Transverse colon (tissue), 4 donors: ENCODE measurements around the gene TMEM163. TPM values are rescaled to one million over a fixed set of nuclear protein-coding genes. Genes with fewer than 3 reads are reported as not detected.

ENCODE experiments used
- DNase-seq: peaks from one replicate; pipeline ENCODE4 v3.0.0-alpha.2; 2019
- H3K27ac ChIP-seq, 4 donors: fragments of 200-600 bp; sonication (generic); 2 replicates each; pipeline ENCODE4 v1.5.1; 2016 to 2018; ENCODE audit warnings: inconsistent platforms in 4 of 4
- H3K27me3 ChIP-seq: fragments of 200-600 bp; sonication (generic); 2 replicates; pipeline ENCODE4 v1.5.1; 2017; ENCODE audit warnings: inconsistent platforms
- H3K36me3 ChIP-seq, 4 donors: fragments of 200-600 bp; sonication (generic); 2 replicates each; pipeline ENCODE4 v1.5.1; 2017 to 2019; ENCODE audit warnings: inconsistent platforms in 4 of 4
- H3K4me1 ChIP-seq, 4 donors: fragments of 200-600 bp; sonication (generic); 2 replicates each; pipeline ENCODE4 v1.5.1; 2017 to 2020; ENCODE audit warnings: inconsistent platforms in 4 of 4
- H3K4me3 ChIP-seq, 4 donors: fragments of 200-600 bp; sonication (generic); 1 replicate in 1 of 4; 2 replicates in 3 of 4; pipeline versions ENCODE4 v1.5.1 to v1.6.1; 2017 to 2019; ENCODE audit warnings: inconsistent platforms in 4 of 4
- H3K9me3 ChIP-seq, 2 donors: fragments of 200-600 bp; sonication (generic); 2 replicates each; pipeline ENCODE4 v1.5.1; 2017 to 2019; ENCODE audit warnings: inconsistent platforms in 2 of 2
- EP300 ChIP-seq: sonication (generic); formaldehyde crosslinking; IDR thresholded peaks from one replicate; pipeline ENCODE4 v1.6.1; 2017; ENCODE audit warnings: antibody characterized with exemption, low read depth
- POLR2A ChIP-seq: fragments of 450-650 bp; IDR thresholded peaks from one replicate; pipeline ENCODE4 v1.6.1; 2016; ENCODE audit warnings: antibody characterized with exemption, mild to moderate bottlenecking, moderate library complexity
- POLR2AphosphoS5 ChIP-seq, 3 donors: sonication (generic); formaldehyde crosslinking; IDR thresholded peaks; one replicate each; pipeline ENCODE4 v1.6.1; 2016; ENCODE audit warnings: antibody characterized with exemption in 3 of 3
- WGBS, 2 donors: methylation state at CpG; one replicate each; pipeline ENCODE4 v1.1.5; 2018; ENCODE audit warnings: low coverage in 1 of 2; 5-methylcytosine and 5-hydroxymethylcytosine counted together
- in situ Hi-C, 4 donors: fragments of 200-750 bp; cut with MboI; loops; one replicate each; pipeline versions ENCODE4 v1.15.0 to v1.15.1; 2017; ENCODE audit warnings: low sequenced_read_pairs in 3 of 4, low pct_ligation_motif_present in 1 of 4, low pct_unique_long_range_greater_than_20kb in 1 of 4
- intact Hi-C: fragments of 100-400 bp; cut with DNase I; formaldehyde crosslinking; loops from one replicate; pipeline ENCODE4 v1.15.1; 2023; ENCODE audit warnings: low total_unique reads
- total RNA-seq, 4 donors: library from RNA; depleted of rRNA; stranded (reverse); fragments of >200 nt; gene quantifications; one replicate each; pipeline ENCODE4 v1.1.0, GENCODE V29; 2016
- TF ChIP-seq, protein P1 (sequence below), 5 experiments: fragments of 200-600 bp in 3 of 5; fragments of 450-650 bp in 2 of 5; sonication (generic) in 3 of 5; IDR thresholded peaks; 1 replicate in 2 of 5; 2 replicates in 3 of 5; pipeline ENCODE4 v1.5.1; 2016 to 2017; ENCODE audit warnings: antibody characterized with exemption in 5 of 5, inconsistent platforms in 3 of 5, mild to moderate bottlenecking in 2 of 5, moderate library complexity in 1 of 5

Gene TMEM163
- total RNA-seq, 4 donors from 2014 or later = 0.48 TPM; not detected in 3

DNA sequence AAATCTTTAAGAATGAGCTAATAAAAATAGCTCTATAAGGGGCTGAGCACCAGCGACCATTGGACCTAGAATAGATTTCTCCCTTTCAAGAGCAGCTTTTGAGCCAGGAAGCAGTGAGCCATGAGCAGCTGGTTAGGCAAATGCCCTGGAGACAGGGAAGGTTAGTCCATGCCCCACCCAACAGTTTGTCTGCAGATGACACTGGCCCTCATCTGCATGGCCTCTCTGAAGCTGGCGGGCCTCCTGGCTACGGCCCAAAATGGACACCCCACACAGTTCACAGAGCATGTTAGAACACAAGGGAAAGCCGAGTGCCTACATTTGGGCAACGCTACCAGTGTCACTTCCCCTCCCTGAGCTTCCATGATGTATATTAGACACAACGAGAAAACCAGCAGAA, 263.9 kb downstream of the TMEM163 start:
- Histone ChIP-seq H3K27me3 (no peaks in the 10 kb centered on the region), H3K27ac (no peak overlapping the region), H3K36me3 (no peaks in the 10 kb centered on the region), H3K4me1 (no peaks in the 10 kb centered on the region), H3K4me3 (no peak overlapping the region), H3K9me3 (no peaks in the 10 kb centered on the region)
- TF ChIP-seq POLR2A (no peak), EP300 (no peak), POLR2AphosphoS5 (IDR thresholded peaks at IDR 0.05) (no peak)
- TF ChIP-seq, protein P1, sequence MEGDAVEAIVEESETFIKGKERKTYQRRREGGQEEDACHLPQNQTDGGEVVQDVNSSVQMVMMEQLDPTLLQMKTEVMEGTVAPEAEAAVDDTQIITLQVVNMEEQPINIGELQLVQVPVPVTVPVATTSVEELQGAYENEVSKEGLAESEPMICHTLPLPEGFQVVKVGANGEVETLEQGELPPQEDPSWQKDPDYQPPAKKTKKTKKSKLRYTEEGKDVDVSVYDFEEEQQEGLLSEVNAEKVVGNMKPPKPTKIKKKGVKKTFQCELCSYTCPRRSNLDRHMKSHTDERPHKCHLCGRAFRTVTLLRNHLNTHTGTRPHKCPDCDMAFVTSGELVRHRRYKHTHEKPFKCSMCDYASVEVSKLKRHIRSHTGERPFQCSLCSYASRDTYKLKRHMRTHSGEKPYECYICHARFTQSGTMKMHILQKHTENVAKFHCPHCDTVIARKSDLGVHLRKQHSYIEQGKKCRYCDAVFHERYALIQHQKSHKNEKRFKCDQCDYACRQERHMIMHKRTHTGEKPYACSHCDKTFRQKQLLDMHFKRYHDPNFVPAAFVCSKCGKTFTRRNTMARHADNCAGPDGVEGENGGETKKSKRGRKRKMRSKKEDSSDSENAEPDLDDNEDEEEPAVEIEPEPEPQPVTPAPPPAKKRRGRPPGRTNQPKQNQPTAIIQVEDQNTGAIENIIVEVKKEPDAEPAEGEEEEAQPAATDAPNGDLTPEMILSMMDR (IDR thresholded peaks at IDR 0.05) = no peak
- intact Hi-C loops = no loop called here
- WGBS, 2 donors = 76 to 97% methylated on average over 5 to 6 of the region's 6 CpGs
- in situ Hi-C loops = loop anchor here in 3 of 4 donors (25.0 kb wide), 1 partner anchor 432 kb away; no protein-coding TSS in a partner anchor
- no peak for DNase-seq

DNA sequence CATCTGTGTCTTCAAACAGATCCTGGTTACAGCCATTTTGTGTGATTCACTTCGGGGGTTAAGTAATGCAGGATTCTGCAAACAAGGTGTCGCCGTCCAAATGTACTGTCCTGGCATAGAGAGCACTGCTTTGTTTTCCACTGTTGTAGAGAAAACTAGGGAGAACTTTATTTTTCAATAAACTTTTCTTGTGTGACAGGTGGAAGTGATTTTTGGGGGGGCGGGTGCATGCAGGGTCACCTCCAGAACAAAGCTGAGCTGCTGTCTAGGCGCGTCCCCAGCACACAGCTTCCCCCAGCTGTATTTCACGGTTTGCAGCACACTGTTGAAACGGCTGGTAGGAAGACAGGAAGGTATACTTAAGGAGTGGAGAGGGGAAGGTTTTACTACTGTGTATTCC, 264.4 kb downstream of the TMEM163 start:
- H3K27me3 ChIP-seq = no peaks in the 10 kb centered on the region
- intact Hi-C loops (no loop called here), in situ Hi-C loops (loop anchor here in 3 of 4 donors (25.0 kb wide), 1 partner anchor 433 kb away; no protein-coding TSS in a partner anchor)
- no peak overlapping the region for H3K4me3 ChIP-seq
- H3K36me3 ChIP-seq = peaks cover 0 to under 1% (median 0%) of the 10 kb centered on the region in 4 donors
- no peak overlapping the region for H3K27ac ChIP-seq
- no peaks in the 10 kb centered on the region for H3K4me1 ChIP-seq
- DNase-seq = no peak
- 83 to 84% methylated on average over 5 to 8 of the region's 8 CpGs for WGBS, 2 donors
- TF ChIP-seq POLR2AphosphoS5 (IDR thresholded peaks at IDR 0.05) (no peak), POLR2A (no peak), EP300 (no peak)
- TF ChIP-seq, protein P1 (IDR thresholded peaks at IDR 0.05) = no peak
- H3K9me3 ChIP-seq = no peaks in the 10 kb centered on the region

DNA sequence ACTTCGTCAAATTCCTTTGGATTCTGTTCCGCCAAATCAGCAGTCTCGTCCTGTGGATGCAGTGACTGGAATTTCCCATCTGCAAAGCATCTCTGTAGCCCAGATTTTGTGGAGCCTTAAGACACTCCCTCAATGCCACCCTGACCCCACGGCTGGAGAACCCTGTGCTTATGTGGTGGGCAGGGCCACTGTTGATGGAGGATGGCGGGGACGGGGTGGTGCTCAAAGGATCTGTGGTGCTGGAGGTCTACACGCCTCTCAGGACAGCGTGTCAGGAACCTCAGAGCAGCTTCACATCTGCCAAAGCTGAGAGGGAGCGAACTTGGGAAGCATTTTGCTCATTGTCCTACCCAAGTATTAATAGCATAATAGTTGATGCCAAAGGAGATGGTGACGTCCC, 264.8 kb downstream of the TMEM163 start:
- in situ Hi-C loops = loop anchor here in 3 of 4 donors (25.0 kb wide), 1 partner anchor 433 kb away; no protein-coding TSS in a partner anchor

DNA sequence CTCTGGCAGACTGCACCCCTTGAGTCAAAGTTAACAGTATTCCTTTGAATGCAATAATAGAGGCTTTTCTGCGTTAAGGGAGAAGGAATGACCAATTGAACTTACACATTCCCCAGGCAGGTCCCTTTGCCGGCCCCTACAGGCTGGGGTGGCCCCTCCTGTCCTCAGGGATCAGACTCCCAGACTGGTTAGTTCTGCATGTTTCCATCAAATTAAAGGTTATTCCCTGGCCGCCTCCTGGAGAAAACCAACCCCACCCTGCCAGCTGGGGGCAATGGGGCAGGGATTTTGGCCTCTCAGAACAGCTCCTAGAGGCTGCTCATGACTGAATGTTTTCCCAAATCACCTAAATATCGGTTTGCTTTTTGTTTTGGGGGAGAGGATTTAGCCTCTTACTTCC, 265.3 kb downstream of the TMEM163 start:
- no peaks in the 10 kb centered on the region for H3K9me3 ChIP-seq
- no peak for DNase-seq
- peaks cover 0 to 4% (median 0%) of the 10 kb centered on the region in 4 donors for H3K36me3 ChIP-seq
- no peak overlapping the region for H3K27ac ChIP-seq
- WGBS, 2 donors = 85 to 86% methylated on average over 1 to 4 of the region's 4 CpGs
- TF ChIP-seq POLR2A (no peak), POLR2AphosphoS5 (IDR thresholded peaks at IDR 0.05) (no peak), EP300 (no peak)
- TF ChIP-seq, protein P1 (IDR thresholded peaks at IDR 0.05) = no peak
- H3K4me1 ChIP-seq = no peaks in the 10 kb centered on the region
- H3K4me3 ChIP-seq = no peak overlapping the region
- intact Hi-C loops (no loop called here), in situ Hi-C loops (loop anchor here in 3 of 4 donors (25.0 kb wide), 1 partner anchor 434 kb away; no protein-coding TSS in a partner anchor)
- no peaks in the 10 kb centered on the region for H3K27me3 ChIP-seq

More for the DNA sequence above, 264.8 kb downstream of the TMEM163 start:
- Histone ChIP-seq H3K4me1 (no peaks in the 10 kb centered on the region), H3K4me3 (no peak overlapping the region), H3K36me3 (peaks cover 0 to 4% (median 0%) of the 10 kb centered on the region in 4 donors), H3K9me3 (no peaks in the 10 kb centered on the region), H3K27me3 (no peaks in the 10 kb centered on the region), H3K27ac (no peak overlapping the region)
- no peak for DNase-seq
- 93% methylated on average over 10 of the region's 10 CpGs; no CpG with 5 or more reads in 1 of the 2 donors for WGBS, 2 donors
- intact Hi-C loops = no loop called here
- no peak for TF ChIP-seq EP300
- TF ChIP-seq, protein P1 (IDR thresholded peaks at IDR 0.05) = no peak
- no peak for TF ChIP-seq POLR2A
- no peak for TF ChIP-seq POLR2AphosphoS5 (IDR thresholded peaks at IDR 0.05)
